ENCODE measurements around the gene NAALADL2. TPM values are rescaled to one million over a fixed set of nuclear protein-coding genes. Genes with fewer than 3 reads are reported as not detected.
"Not testable (repeated sequence)": the region's sequence is repeated elsewhere in the genome, so short reads cannot be mapped to it uniquely, and the experiment has no call there.

Gene NAALADL2
- total RNA-seq, 1 donor from 2014 or later: 2.9 TPM

- DNase-seq (ENCODE audit: low read depth): no peak
- no peak for TF ChIP-seq CTCF (conservative IDR thresholded peaks at IDR 0.05; ENCODE audit: low read depth, low read length)
Measured at GRCh38 chr3:175075269-175075668, 216.1 kb downstream of the NAALADL2 start.

GRCh38 chr3:175077216-175077615 is 218.1 kb downstream of the NAALADL2 start:
- TF ChIP-seq CTCF (conservative IDR thresholded peaks at IDR 0.05; ENCODE audit: low read depth, low read length): no peak
- DNase-seq (ENCODE audit: low read depth): no peak
- no peak overlapping the region for H3K4me3 ChIP-seq (ENCODE audit: low read depth, low read length)

More at GRCh38 chr3:175075269-175075668, 216.1 kb downstream of the NAALADL2 start:
- no peak overlapping the region for H3K4me3 ChIP-seq (ENCODE audit: low read depth, low read length)

- DNase-seq (ENCODE audit: low read depth): no peak
- no peak for TF ChIP-seq CTCF (conservative IDR thresholded peaks at IDR 0.05; ENCODE audit: low read depth, low read length)
- H3K4me3 ChIP-seq (ENCODE audit: low read depth, low read length): no peak overlapping the region
Measured at GRCh38 chr3:175082631-175083030, 223.5 kb downstream of the NAALADL2 start.

DNA sequence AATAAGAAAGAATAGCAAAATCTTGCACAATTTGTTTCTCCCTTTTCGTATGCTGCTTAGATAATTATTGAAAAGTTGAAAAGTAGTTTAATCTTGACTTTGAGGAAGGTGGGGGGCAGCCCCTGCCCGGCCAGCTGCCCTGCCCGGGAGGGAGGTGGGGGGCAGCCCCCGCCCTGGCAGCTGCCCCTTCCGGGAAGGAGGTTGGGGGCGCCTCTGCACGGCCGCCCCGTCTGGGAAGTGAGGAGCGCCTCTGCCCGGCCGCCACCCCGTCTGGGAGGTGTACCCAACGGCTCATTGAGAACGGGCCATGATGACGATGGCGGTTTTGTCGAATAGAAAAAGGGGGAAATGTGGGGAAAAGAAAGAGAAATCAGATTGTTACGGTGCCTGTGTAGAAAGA is 228.0 kb downstream of the NAALADL2 start:
- H3K4me3 ChIP-seq (ENCODE audit: low read depth, low read length); DNase-seq (ENCODE audit: low read depth): not testable (repeated sequence)

GRCh38 chr3:175088766-175089380 is 229.7 kb downstream of the NAALADL2 start:
- H3K4me3 ChIP-seq (ENCODE audit: low read depth, low read length): no peak overlapping the region
- TF ChIP-seq CTCF (conservative IDR thresholded peaks at IDR 0.05; ENCODE audit: low read depth, low read length): no peak
- no peak for DNase-seq (ENCODE audit: low read depth)

DNA sequence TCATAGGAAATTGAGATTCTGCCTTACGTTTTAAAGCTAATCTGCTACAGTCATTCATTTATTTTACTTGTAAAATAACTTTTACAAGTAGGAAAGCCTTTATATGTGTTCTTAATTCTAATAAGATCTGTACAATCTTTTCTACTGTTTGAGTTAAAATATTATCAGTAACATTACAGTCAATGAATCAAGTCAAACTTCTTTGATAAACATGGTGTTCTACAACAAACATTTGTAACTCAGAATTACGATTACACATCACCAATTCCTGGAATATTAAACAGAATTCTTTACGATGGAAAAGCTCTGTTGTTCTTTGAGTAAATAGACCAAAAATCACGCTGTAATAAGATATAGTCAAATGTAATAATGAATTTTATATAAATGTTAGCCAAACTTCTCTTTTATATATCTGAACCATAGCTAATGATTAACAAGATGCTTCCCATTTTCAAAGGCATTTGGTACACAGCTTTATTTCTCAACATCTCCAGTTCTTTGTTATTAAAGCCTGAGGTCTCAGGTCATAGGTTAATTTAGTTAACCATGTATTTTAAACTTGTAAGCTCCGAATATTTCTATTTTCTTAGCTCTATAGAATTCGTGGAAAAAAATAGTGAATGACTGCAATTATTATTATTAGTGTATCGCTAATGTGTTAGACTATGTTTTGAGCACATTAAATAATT is 232.4 kb downstream of the NAALADL2 start:
- no peak for DNase-seq (ENCODE audit: low read depth)
- no peak for TF ChIP-seq CTCF (conservative IDR thresholded peaks at IDR 0.05; ENCODE audit: low read depth, low read length)
- no peak overlapping the region for H3K4me3 ChIP-seq (ENCODE audit: low read depth, low read length)

GRCh38 chr3:175093748-175094147 is 234.6 kb downstream of the NAALADL2 start:
- H3K4me3 ChIP-seq (ENCODE audit: low read depth, low read length): no peak overlapping the region
- TF ChIP-seq CTCF (conservative IDR thresholded peaks at IDR 0.05; ENCODE audit: low read depth, low read length): no peak
- DNase-seq (ENCODE audit: low read depth): no peak

Data from epithelial cell of proximal tubule (primary cell).